HG02970 (cell line): Measurements from ENCODE around the gene PRKCD.

Experiments used
- ATAC-seq: cut with Tn5 transposase; IDR thresholded peaks from one replicate; pipeline ENCODE4 v1.9.1; 2021; ENCODE audit warnings: mild to moderate bottlenecking, moderate library complexity, moderate number of reproducible peaks; ENCODE audit not compliant: unreplicated experiment, low FRiP score

Gene PRKCD

GRCh38 chr3:53187430-53187829 is 26.4 kb downstream of the PRKCD start:
- ATAC-seq, result no peak

DNA sequence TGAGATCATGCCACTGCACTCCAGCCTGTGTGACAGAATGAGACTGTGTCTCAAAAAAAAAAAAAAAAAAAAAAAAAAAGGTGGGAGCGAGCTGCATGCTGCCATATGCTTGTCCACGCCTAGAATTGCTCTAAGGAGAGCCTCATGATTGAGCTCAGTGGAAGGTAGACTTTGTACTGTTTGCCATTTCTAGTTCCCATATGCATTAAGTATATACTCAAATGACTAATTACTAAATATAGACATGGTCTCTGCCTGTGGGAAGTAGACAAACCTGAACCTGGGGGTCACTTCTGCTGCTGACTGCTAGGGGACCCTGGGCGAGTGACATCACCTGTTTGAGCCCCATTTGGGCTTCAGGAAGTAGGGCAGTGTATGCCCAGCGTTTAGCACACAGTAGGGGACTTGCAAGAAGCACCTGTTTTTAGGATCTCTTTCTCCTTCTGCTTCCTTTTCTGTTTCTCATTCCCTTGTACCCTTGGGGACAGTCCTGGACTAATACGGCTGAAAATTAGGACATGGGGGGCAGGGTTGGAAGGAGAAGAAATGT is 27.2 kb downstream of the PRKCD start:
- no peak for ATAC-seq

- ATAC-seq, result no peak
These were observed 27.7 kb downstream of the PRKCD start for GRCh38 chr3:53188720-53189119.

DNA sequence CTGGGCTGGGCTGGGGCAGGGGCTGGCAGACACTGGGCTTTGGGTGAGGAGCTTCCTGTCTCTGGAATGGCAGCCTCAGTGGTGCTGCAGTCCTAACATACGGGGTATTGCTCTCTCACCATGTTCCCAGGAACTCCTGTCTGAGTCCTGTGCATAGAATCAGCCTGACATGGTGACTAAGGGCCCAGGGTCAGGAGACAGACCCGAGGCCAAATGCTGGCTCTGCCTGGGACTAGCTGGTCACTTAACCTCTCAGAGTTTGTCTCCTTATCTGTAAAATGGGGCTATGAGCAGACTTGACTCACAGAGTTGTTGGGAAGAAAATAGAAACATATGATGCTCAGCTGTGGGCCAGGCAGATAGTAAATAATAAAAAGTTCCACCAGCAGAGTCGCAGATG is 28.3 kb downstream of the PRKCD start:
- no peak for ATAC-seq

- ATAC-seq, result no peak
These were observed 29.6 kb downstream of the PRKCD start for GRCh38 chr3:53190659-53191058.

DNA sequence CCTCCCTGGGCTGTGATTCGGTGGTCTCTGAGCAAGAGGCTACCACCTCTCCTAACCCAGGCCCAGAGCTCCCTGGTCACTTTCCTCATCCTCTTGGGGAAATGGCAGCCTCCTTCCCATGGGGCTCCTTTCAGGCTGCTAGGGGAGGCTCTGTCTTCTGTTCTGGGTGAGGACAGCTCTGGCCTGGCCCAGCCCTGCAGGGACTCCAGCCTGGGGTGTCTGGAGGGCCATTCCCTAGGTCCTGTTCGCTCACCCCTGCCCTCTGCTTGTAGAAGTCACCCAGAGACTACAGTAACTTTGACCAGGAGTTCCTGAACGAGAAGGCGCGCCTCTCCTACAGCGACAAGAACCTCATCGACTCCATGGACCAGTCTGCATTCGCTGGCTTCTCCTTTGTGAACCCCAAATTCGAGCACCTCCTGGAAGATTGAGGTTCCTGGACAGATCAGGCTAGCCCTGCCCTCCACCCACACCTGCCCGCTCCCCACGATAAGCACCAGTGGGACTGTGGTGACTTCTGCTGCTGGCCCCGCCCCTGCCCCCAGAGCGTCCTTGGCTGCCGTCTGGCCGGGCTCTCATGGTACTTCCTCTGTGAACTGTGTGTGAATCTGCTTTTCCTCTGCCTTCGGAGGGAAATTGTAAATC is 30.9 kb downstream of the PRKCD start:
- no peak for ATAC-seq

- ATAC-seq, result no peak
These were observed 31.6 kb downstream of the PRKCD start for GRCh38 chr3:53192608-53193007.

DNA sequence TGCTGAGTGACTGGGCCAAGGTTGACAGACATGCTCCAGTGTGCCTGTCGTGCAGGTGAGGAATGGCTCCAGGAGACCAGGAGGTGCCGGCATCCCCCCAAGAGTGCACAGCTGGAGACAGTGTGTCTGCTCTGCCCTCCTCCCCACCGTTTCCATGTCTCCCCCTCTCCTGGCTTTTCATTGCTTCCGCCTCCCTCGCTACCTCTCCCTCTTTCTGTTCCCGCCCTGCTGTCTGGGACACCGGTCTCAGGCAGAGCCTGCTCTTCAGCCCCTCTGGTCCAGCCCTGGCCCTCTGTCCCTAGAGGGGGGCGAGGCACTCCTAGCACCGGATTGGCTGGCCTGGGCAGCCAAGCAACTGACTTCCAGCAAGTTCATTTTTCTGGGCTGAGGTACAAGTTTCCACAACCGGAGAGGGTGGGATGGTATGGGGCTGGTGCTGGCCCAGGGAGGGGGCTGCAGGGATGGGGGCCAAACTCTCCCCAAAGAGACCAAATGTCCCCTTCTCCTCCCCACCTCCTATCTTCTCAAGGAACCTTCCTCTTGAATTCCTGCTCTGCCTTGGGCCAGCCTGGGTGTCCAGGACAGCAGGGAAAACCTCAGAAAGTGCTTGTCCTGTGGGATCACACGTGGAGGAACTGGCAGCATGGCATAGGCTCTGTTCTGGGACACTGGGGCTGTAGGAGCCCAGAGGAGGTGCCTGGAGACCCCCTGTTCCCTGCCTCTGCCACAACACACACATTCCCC is 32.6 kb downstream of the PRKCD start:
- ATAC-seq, result no peak

- ATAC-seq, result no peak
These were observed 33.4 kb downstream of the PRKCD start for GRCh38 chr3:53194210-53195065.

DNA sequence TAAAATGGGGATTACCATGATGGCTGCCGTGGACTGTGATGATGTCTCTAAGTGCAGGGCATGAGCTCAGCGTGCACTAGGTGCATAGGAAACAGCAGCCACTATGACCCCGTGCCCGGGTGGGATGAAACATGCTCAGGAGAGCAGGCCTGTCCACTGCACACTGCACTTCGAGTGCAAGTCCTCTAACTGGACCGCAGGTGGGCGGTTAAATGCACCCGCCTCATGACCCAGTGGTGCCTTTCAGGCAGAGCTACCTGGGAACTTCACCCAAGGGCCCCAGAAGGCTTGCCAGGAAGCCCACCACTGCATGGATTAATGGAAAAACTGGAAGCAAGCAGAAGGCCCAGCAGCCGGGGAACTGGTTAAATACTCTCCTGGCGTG is 34.0 kb downstream of the PRKCD start:
- no peak for ATAC-seq

DNA sequence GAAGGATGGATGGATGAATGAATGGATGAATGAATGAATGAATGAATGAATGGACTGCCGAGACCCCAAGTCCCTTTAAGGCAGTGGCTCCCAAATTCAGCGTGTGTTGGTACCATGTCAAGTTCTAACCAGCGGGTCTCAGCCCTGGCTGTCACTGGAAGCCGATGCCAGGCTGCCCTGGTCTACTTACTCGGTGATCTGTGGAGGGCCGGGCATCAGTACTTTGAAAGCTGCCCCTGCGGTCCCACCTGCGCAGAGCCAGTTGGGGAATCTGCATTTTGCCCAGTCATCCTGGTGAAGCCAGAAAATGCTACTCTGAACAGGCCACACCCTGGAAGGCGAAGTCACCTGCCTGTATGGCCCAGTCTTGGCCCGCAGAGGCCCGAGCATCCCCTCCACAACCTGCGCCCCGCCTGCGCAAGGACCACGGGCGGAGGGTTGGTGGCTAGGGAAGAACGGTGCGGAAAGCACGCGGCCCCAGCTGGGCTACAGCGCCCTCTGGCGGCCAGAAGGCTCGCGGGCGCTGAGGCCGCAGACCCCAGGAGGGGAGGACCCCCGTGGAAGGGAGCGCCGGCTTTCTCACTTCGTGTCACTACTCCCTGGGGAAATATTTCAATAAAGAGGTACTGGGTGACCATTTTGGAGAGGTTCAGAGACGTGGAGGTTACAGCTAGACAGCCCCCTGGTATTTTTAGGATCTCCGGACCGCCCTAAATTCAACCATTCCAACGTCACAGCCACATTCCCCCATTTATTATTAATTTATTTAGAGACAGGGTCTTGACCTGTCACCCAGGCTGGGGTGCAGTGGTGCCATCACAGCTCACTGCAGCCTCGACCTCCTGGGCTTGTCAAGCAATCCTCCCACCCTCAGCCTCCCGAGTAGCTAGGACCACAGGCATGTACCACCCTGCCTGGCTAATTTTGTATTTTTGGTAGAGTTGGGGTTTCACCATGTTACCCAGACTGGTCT is 34.9 kb downstream of the PRKCD start:
- no peak for ATAC-seq

DNA sequence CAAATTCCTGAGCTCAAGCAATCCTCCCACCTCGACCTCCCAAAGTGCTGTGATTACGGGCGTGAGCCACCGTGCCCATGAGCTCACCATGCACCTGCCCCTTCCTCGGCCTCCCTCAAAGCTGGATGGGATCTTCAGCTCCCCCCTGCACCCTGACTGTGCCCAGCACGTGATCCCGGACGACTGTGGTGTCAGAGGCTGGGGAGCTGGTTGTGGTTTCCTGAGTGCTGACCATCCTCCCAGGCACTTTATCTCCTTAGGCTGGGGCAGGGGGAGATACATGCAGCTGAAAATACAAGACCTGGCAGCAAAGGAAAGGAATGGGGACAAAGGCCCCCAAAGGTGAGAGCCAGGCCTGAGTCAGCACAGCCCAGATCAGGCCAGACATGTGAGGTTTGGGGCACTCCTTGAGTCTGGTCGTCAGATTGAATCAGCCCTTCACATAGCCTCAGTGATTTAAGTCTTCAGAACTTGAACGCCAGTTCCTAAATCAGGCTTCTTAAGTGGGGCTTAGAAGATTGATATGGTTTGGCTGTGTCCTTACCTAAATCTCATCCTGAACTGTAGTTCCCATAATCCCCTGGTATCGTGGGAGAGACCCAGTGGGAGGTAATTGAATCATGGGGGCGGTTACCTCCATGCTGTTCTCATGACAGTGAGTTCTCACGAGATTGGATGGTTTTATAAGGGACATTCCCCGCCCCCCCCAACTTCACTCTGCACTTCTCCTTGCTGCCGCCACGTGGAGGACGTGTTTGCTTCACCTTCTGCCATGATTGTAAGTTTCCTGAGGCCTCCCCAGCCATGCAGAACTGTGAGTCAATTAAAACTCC is 35.8 kb downstream of the PRKCD start:
- no peak for ATAC-seq

GRCh38 chr3:53198256-53198977 is 37.4 kb downstream of the PRKCD start:
- no peak for ATAC-seq

DNA sequence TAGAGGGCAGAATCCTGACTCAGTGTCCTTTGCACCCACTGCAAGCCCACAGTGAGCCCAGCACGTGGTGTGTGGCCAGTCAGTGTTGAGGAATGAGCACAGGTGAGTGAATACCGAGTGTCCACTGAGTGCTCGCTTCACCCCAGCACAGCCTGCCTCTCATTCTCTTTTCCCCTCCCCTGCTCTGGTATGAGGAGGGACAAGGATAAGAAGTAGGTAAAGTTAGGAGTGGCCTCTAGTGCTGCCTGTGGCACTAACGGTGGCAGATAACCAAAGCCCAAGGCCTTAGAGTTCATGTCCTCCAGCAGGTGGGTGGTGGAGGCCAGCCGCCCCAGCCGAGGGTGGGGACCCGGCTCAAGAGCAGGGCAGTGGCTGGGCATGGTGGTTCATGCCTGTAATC is 38.0 kb downstream of the PRKCD start:
- ATAC-seq, result no peak

DNA sequence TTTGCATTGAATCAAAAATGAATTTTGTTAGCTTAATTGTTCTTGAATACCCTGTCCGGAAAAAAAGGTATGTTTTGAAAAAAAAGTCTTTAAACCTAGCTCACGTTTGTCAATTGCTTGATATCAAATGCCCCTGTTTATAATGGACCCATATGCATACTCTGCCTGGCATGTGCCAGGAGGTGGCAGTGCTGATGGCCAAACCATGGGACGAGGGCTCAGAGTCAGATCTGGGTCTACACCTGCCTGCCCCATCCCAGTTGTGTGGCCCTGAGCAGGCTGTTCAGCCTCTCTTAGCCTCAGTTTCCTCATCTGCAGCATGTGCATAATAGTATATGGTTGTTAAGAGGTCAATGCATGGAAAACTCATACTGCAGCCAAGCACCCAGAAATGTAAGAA is 38.8 kb downstream of the PRKCD start:
- no peak for ATAC-seq

DNA sequence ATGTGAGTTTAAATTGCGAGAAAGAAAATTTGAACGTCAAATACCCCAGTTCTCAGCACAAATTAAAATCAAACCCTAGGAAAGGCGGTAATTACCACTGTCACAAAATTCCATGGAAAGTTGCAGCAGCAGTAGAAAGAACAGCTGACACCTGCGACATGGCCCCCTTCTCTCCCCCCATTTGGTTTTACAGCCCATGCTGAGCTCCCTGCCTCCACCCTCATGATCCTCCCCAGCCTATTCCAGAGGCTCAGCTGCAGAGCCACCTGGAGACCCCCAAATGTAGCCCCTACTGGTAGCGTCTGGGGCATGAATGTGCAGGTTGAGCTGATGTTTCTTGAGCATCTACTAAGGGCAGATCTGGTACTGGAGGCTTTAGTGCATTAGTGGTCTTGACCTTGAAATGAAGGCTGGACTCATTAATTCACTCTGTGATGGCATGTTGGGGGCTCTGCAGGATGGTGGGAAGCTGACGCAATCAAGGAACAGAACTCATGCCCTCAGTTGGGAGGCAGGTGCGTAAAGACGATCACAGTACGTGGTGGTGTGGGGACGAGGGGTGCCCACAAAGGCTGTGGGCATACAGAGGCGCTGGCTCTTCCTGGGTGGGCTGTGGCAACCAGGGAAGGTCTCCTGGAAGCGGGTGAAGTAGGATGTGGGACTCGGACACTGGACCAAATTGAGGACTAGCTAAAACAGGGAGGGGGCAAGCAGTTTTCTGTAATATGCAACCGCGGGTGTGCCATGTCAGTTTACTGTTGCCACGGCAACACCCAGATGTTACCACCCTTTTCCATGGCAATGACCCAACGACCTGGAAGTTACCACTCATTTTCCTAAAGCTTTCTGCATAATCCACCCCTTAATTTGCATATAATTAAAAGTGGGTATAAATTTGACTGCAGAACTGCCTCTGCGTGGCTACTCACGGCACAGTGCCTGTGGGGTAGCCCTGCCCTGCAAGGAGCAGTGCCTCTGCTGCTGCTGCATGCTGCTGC is 39.8 kb downstream of the PRKCD start:
- ATAC-seq, result no peak

DNA sequence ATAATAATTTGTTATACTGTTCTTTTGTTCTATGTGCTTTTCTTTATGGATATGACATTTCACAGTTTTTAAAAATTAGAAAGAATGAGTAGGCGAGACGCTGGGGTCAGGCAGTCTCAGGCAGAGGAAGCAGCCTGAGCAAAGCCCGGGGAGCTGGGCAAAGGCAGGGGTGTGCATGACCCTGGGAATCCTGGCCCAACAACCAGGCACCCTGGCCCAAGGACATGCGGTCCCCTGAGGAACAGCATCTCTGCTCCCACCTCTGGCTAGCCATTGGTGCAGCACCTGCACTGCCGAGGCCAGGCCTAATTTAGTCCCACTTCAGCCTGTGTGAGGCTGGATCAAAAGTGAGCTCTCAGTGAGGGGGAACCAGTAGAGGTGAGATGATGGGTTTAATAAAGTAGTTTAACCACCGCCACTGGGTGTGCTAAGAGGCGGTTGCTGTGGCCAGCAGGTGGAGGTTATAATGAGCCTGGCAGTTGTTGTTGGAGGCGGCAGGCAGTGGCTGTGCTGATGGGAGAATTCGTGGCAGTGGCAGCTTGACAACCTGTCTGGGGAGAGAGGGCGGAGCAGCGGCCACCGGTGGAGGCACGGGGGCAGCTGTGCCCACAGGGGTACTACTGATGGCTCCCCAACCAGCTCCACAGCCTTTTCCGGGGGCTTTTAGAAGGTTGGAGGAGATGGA is 41.5 kb downstream of the PRKCD start:
- ATAC-seq, result no peak
